OCI-LY3 (cell line): ENCODE data around the gene SPG7.

Experiments used
- H2AFZ ChIP-seq: fragments of 200-600, 300-600 bp; shearing (Covaris generic); 2 replicates; pipeline ENCODE4 v1.6.0; 2014; ENCODE audit warnings: antibody characterized with exemption, low read depth, low read length
- H3K27ac ChIP-seq: fragments of 200-600, 300-600 bp; sonication (generic); 2 replicates; pipeline ENCODE4 v1.5.1; 2014; ENCODE audit warnings: mild to moderate bottlenecking, low read length, moderate library complexity, mixed read lengths
- H3K27me3 ChIP-seq: fragments of 200-600, 300-600 bp; sonication (generic); 2 replicates; pipeline ENCODE4 v1.6.1; 2014; ENCODE audit warnings: low read depth, low read length, mixed read lengths
- H3K36me3 ChIP-seq: fragments of 200-600, 300-600 bp; sonication (generic); replicated peaks from 2 replicates; pipeline ENCODE3; 2014; ENCODE audit warnings: low read depth, low read length, mixed read lengths
- H3K4me1 ChIP-seq: fragments of 300-600, 200-600 bp; sonication (generic); 2 replicates; pipeline ENCODE4 v1.6.1; 2014; ENCODE audit warnings: low read length, mixed read lengths
- H3K4me2 ChIP-seq: fragments of 200-600, 300-600 bp; sonication (generic); 2 replicates; pipeline ENCODE4 v1.6.1; 2014; ENCODE audit warnings: low read length, mixed read lengths
- H3K4me3 ChIP-seq: fragments of 300-600, 200-600 bp; sonication (generic); 2 replicates; pipeline ENCODE4 v1.5.1; 2014; ENCODE audit warnings: antibody characterized with exemption, mild to moderate bottlenecking, low read length, moderate library complexity
- H3K79me2 ChIP-seq: fragments of 300-600, 200-600 bp; shearing (Covaris generic); 2 replicates; pipeline ENCODE4 v1.6.1; 2014; ENCODE audit warnings: mild to moderate bottlenecking, low read length, mixed read lengths
- H3K9ac ChIP-seq: fragments of 300-600, 200-600 bp; shearing (Covaris generic); 2 replicates; pipeline ENCODE4 v1.6.0; 2014; ENCODE audit warnings: mild to moderate bottlenecking, low read length, moderate library complexity
- H3K9me3 ChIP-seq: fragments of 200-600, 300-600 bp; shearing (Covaris generic); 2 replicates; pipeline ENCODE4 v1.6.1; 2014; ENCODE audit warnings: low read length, mixed read lengths; ENCODE audit not compliant: insufficient read depth
- H4K20me1 ChIP-seq: fragments of 200-600, 300-600 bp; sonication (generic); 2 replicates; pipeline ENCODE4 v1.6.1; 2016; ENCODE audit warnings: low read length, mixed read lengths; ENCODE audit not compliant: insufficient read depth
- CTCF ChIP-seq: fragments of 200-600, 300-600 bp; sonication (generic); IDR thresholded peaks from 2 replicates; pipeline ENCODE4 v1.5.1; 2014; ENCODE audit warnings: antibody characterized with exemption, low read length, low read depth
- EZH2phosphoT487 ChIP-seq: fragments of 200-600 bp; shearing (Covaris generic); IDR thresholded peaks from 2 replicates; pipeline ENCODE4 v1.6.1; 2018; ENCODE audit warnings: antibody characterized with exemption, mixed run types, low read depth

Gene SPG7

GRCh38 chr16:89545044-89545830 lies 37.0 kb downstream of the SPG7 start:
- no peaks in the 10 kb centered on the region for H3K4me1 ChIP-seq
- H3K4me3 ChIP-seq: no peak overlapping the region
- peaks cover 12% of the 10 kb centered on the region for H3K36me3 ChIP-seq
- H3K27ac ChIP-seq: no peak overlapping the region
- no peaks in the 10 kb centered on the region for H3K9me3 ChIP-seq
- H3K27me3 ChIP-seq: no peaks in the 10 kb centered on the region
- H4K20me1 ChIP-seq: no peaks in the 10 kb centered on the region
- no peak overlapping the region for H3K9ac ChIP-seq
- no peak for TF ChIP-seq EZH2phosphoT487
- TF ChIP-seq CTCF: no peak
- H3K79me2 ChIP-seq: no peaks in the 10 kb centered on the region
- no peak overlapping the region for H2AFZ ChIP-seq
- no peak overlapping the region for H3K4me2 ChIP-seq

GRCh38 chr16:89545831-89546574 lies 37.8 kb downstream of the SPG7 start:
- Histone ChIP-seq H3K4me2 (no peak overlapping the region), H3K36me3 (peaks cover 14% of the 10 kb centered on the region), H3K27ac (no peak overlapping the region), H4K20me1 (no peaks in the 10 kb centered on the region), H3K79me2 (no peaks in the 10 kb centered on the region), H3K9ac (no peak overlapping the region), H2AFZ (no peak overlapping the region), H3K4me1 (no peaks in the 10 kb centered on the region), H3K27me3 (no peaks in the 10 kb centered on the region), H3K4me3 (no peak overlapping the region), H3K9me3 (no peaks in the 10 kb centered on the region)
- TF ChIP-seq EZH2phosphoT487 (no peak), CTCF (no peak)

- no peak overlapping the region for H3K27ac ChIP-seq
- no peaks in the 10 kb centered on the region for H3K9me3 ChIP-seq
- H3K9ac ChIP-seq: no peak overlapping the region
- H4K20me1 ChIP-seq: no peaks in the 10 kb centered on the region
- no peaks in the 10 kb centered on the region for H3K4me1 ChIP-seq
- H3K36me3 ChIP-seq: peaks cover 18% of the 10 kb centered on the region
- no peak overlapping the region for H2AFZ ChIP-seq
- no peak overlapping the region for H3K4me3 ChIP-seq
- H3K4me2 ChIP-seq: no peak overlapping the region
- no peaks in the 10 kb centered on the region for H3K27me3 ChIP-seq
- no peak for TF ChIP-seq CTCF
- TF ChIP-seq EZH2phosphoT487: no peak
- H3K79me2 ChIP-seq: no peaks in the 10 kb centered on the region
These were observed 38.6 kb downstream of the SPG7 start for GRCh38 chr16:89546781-89547180.

GRCh38 chr16:89547291-89547690 lies 39.1 kb downstream of the SPG7 start:
- no peak overlapping the region for H3K9ac ChIP-seq
- no peak overlapping the region for H3K4me3 ChIP-seq
- no peak overlapping the region for H2AFZ ChIP-seq
- H3K27me3 ChIP-seq: no peaks in the 10 kb centered on the region
- no peaks in the 10 kb centered on the region for H3K4me1 ChIP-seq
- H3K36me3 ChIP-seq: peaks cover 18% of the 10 kb centered on the region
- no peak overlapping the region for H3K27ac ChIP-seq
- no peak overlapping the region for H3K4me2 ChIP-seq
- no peaks in the 10 kb centered on the region for H4K20me1 ChIP-seq
- H3K9me3 ChIP-seq: no peaks in the 10 kb centered on the region
- H3K79me2 ChIP-seq: no peaks in the 10 kb centered on the region
- TF ChIP-seq EZH2phosphoT487 (no peak), CTCF (no peak)
